ENCODE results near the gene MAPKBP1.

Gene MAPKBP1

DNA sequence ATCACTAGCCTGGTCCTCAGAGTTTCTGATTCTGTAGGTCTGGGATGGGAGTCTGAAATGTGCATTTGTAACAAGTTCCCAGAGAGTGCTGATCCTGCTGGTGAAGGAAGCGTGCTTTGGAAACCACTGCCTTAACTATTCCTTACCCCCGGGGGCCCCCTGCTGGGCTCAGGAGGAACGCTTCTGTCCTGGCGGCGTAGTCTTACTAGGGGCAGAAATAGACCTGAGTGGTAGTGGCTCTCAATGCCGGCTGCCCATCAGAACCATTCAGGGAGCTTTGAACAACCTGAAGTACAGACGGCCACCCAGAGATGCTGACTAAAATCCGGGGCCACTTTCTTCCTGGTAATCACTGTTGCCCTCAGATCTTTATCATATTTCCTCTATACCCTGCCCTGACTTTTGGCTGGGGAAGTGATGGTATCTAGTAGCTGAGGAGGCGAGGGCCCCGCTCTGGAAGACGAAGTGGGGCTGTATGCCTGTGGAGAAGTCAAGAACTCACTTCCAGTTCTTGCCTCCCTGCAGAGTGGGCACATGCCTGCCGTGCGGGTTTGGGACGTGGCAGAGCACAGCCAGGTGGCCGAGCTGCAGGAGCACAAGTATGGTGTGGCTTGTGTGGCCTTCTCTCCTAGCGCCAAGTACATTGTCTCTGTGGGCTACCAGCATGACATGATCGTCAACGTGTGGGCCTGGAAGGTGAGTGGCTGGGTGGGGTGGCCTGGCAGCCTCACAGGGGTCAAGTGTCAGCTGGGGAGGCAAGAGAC is 37.3 kb downstream of the MAPKBP1 start:
- DNase-seq (ENCODE audit: low read depth in 1 of 2, low spot score in 1 of 2) = peak; percentile 41 to 84
- no peaks in the 10 kb centered on the region for H3K27me3 ChIP-seq (ENCODE audit: insufficient read depth, poor library complexity, severe bottlenecking)
- H3K4me3 ChIP-seq (replicated peaks; ENCODE audit: insufficient read depth, low read length) = no peak overlapping the region
- TF ChIP-seq CTCF (IDR thresholded peaks at IDR 0.05; ENCODE audit: insufficient read depth, low read length) (peak; percentile 83), REST (IDR thresholded peaks at IDR 0.05; ENCODE audit: insufficient replicate concordance, low read depth) (no peak), POLR2AphosphoS5 (IDR thresholded peaks at IDR 0.05; ENCODE audit: low read depth) (no peak)
- H3K27ac ChIP-seq (replicated peaks) = no peak overlapping the region

DNA sequence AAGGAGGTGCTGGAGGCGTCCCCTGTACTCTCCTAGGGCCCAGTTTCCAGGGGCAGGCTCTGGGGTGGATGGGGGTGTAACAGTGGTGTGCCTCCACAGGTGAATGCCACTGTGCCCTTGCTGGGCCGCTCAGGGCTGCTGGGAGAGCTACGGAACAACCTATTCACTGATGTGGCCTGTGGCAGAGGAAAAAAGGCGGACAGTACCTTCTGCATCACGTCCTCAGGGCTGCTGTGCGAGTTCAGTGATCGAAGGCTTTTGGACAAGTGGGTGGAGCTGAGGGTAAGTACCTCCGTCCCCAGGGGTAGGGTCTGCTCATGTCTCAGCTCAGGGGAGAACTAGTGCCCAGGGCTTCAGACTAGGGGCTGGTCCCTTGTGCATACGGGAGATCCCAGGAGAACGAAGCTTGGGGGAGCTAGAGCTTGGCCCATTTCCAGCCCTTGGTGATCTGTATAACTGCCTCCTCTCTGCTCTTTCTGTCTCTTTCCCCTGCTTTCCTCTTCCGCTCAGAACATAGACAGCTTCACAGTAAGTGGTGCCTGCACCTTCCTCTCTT is 38.6 kb downstream of the MAPKBP1 start:
- Histone ChIP-seq H3K27ac (replicated peaks) (no peak overlapping the region), H3K27me3 (ENCODE audit: insufficient read depth, poor library complexity, severe bottlenecking) (no peaks in the 10 kb centered on the region), H3K4me3 (replicated peaks; ENCODE audit: insufficient read depth, low read length) (no peak overlapping the region)
- TF ChIP-seq CTCF (IDR thresholded peaks at IDR 0.05; ENCODE audit: insufficient read depth, low read length) (no peak), GABPA (IDR thresholded peaks at IDR 0.05; ENCODE audit: low read depth) (no peak), SPI1 (IDR thresholded peaks at IDR 0.05; ENCODE audit: borderline replicate concordance, low read depth) (no peak), REST (IDR thresholded peaks at IDR 0.05; ENCODE audit: insufficient replicate concordance, low read depth) (no peak), POLR2AphosphoS5 (IDR thresholded peaks at IDR 0.05; ENCODE audit: low read depth) (no peak)
- no peak for DNase-seq (ENCODE audit: low read depth in 1 of 2, low spot score in 1 of 2)

- Histone ChIP-seq H3K4me3 (replicated peaks; ENCODE audit: insufficient read depth, low read length) (no peak overlapping the region), H3K27ac (replicated peaks) (no peak overlapping the region), H3K27me3 (ENCODE audit: insufficient read depth, poor library complexity, severe bottlenecking) (no peaks in the 10 kb centered on the region)
- no peak for DNase-seq (ENCODE audit: low read depth in 1 of 2, low spot score in 1 of 2)
- TF ChIP-seq SPI1 (IDR thresholded peaks at IDR 0.05; ENCODE audit: borderline replicate concordance, low read depth) = no peak
- TF ChIP-seq POLR2AphosphoS5 (IDR thresholded peaks at IDR 0.05; ENCODE audit: low read depth) = no peak
- TF ChIP-seq GABPA (IDR thresholded peaks at IDR 0.05; ENCODE audit: low read depth) = no peak
- no peak for TF ChIP-seq CTCF (IDR thresholded peaks at IDR 0.05; ENCODE audit: insufficient read depth, low read length)
These were observed 39.1 kb downstream of the MAPKBP1 start for GRCh38 chr15:41813426-41813825.
